GM12878 (cell line): ENCODE measurements around the gene USP12. TPM values are rescaled to one million over a fixed set of nuclear protein-coding genes. Genes with fewer than 3 reads are reported as not detected.

Experiments
- ATAC-seq: fragments of 200-7000 bp; cut with Tn5 transposase; 3 replicates; pipeline ENCODE4 v1.9.1; 2020; ENCODE audit warnings: mild to moderate bottlenecking, moderate library complexity
- BruUV-seq: library from RNA; stranded (reverse); fragments of 400-500 nt; replicated peaks from 2 replicates; lab custom pipeline; 2021; lab: Mats Ljungman, UMichigan
- CTCF ChIA-PET: fragments of 300-600 bp; sonication (Branson Sonifier 250); formaldehyde crosslinking; extraction: SDS; loops from one replicate; lab custom pipeline; 2021; ENCODE audit warnings: inconsistent platforms; lab: Yijun Ruan, JAX
- POLR2A ChIA-PET: fragments of 350-600 bp; formaldehyde crosslinking; extraction: SDS; loops from one replicate; lab custom pipeline; 2021; ENCODE audit warnings: inconsistent platforms; lab: Charles Lee
- RAD21 ChIA-PET: fragments of 300-600 bp; sonication (Branson Sonifier 250); formaldehyde crosslinking; loops from one replicate; lab custom pipeline; 2023; ENCODE audit warnings: antibody characterized with exemption; ENCODE audit not compliant: unreplicated experiment; lab: Charles Lee
- SMC1A ChIA-PET: fragments of 300-600 bp; sonication (Branson Sonifier 250); formaldehyde crosslinking; loops from one replicate; lab custom pipeline; 2023; ENCODE audit not compliant: unreplicated experiment, uncharacterized antibody; lab: Charles Lee
- DNase-seq: peaks from one replicate; pipeline ENCODE4 v3.0.0-alpha.2; 2011; ENCODE audit warnings: low read depth, low spot score
- FAIRE-seq: peaks from 3 replicates; lab custom pipeline; 2011; peaks lifted over from hg19 to GRCh38; lab: Jason Lieb, UNC
- H2AFZ ChIP-seq: 2 replicates; pipeline ENCODE4 v1.6.0; 2011; ENCODE audit warnings: low read depth, low read length, control low read depth; ENCODE audit not compliant: control insufficient read depth
- H3K27ac ChIP-seq: 2 replicates; pipeline ENCODE4 v1.5.1; 2011; ENCODE audit warnings: control low read depth; ENCODE audit not compliant: control insufficient read depth, insufficient read depth
- H3K27me3 ChIP-seq, 2 experiments: replicated peaks in 1 of 2; 2 replicates each; pipeline versions ENCODE4 v1.6.0 to v1.6.1; 2011; ENCODE audit warnings: low read length in 1 of 2; ENCODE audit not compliant: control insufficient read depth in 2 of 2, insufficient read depth in 2 of 2
- H3K36me3 ChIP-seq, 2 experiments: 2 replicates each; pipeline ENCODE4 v1.5.1; 2011; ENCODE audit warnings: low read length in 1 of 2; ENCODE audit not compliant: control insufficient read depth in 2 of 2, insufficient read depth in 2 of 2
- H3K4me1 ChIP-seq: 2 replicates; pipeline ENCODE4 v1.6.1; 2011; ENCODE audit warnings: mild to moderate bottlenecking, low read length, moderate library complexity, mixed read lengths; ENCODE audit not compliant: control insufficient read depth, insufficient read depth
- H3K4me2 ChIP-seq: 2 replicates; pipeline ENCODE4 v1.6.0; 2011; ENCODE audit warnings: control low read depth; ENCODE audit not compliant: control insufficient read depth, insufficient read depth
- H3K4me3 ChIP-seq: fragments of 200-600 bp; sonication (generic); 2 replicates; pipeline ENCODE4 v1.5.1; 2016
- H3K79me2 ChIP-seq: 2 replicates; pipeline ENCODE4 v1.6.0; 2011; ENCODE audit warnings: low read length; ENCODE audit not compliant: control insufficient read depth, insufficient read depth
- H3K9ac ChIP-seq: 2 replicates; pipeline ENCODE4 v1.8.0; 2011; ENCODE audit warnings: low read length, control low read depth, mixed read lengths; ENCODE audit not compliant: control insufficient read depth, insufficient read depth
- H3K9me3 ChIP-seq: replicated peaks from 3 replicates; pipeline ENCODE4 v1.5.1; 2011; ENCODE audit warnings: mild to moderate bottlenecking, low read length; ENCODE audit not compliant: control insufficient read depth, insufficient read depth
- H4K20me1 ChIP-seq: 2 replicates; pipeline ENCODE4 v1.6.0; 2011; ENCODE audit not compliant: control insufficient read depth, insufficient read depth
- BMI1 ChIP-seq: fragments of 450-650 bp; IDR thresholded peaks from 2 replicates; pipeline ENCODE4 v1.6.1; 2016; ENCODE audit warnings: mild to moderate bottlenecking, moderate library complexity, borderline replicate concordance
- CREB1 ChIP-seq: IDR thresholded peaks from 2 replicates; pipeline ENCODE4 v1.6.1; 2012; ENCODE audit warnings: low read depth, mild to moderate bottlenecking, inconsistent platforms
- HDAC2 ChIP-seq: fragments of 200-600 bp; sonication (generic); IDR thresholded peaks from 2 replicates; pipeline ENCODE4 v1.6.1; 2017
- HDAC6 ChIP-seq: fragments of 200-600 bp; sonication (generic); IDR thresholded peaks from one replicate; pipeline ENCODE4 v1.8.0; 2017; ENCODE audit warnings: antibody characterized with exemption; ENCODE audit not compliant: unreplicated experiment
- LARP7 ChIP-seq: fragments of 450-650 bp; IDR thresholded peaks from 2 replicates; pipeline ENCODE4 v1.6.1; 2017; ENCODE audit warnings: mild to moderate bottlenecking
- MEF2B ChIP-seq: fragments of 450-650 bp; IDR thresholded peaks from 2 replicates; pipeline ENCODE4 v1.6.1; 2018; ENCODE audit warnings: mild to moderate bottlenecking, moderate library complexity; ENCODE audit not compliant: partially characterized antibody, poor library complexity, severe bottlenecking
- NFYA ChIP-seq: IDR thresholded peaks from 2 replicates; pipeline ENCODE4 v1.6.1; 2011; ENCODE audit warnings: low read depth, mild to moderate bottlenecking, low read length, improper control_type of control experiment, borderline replicate concordance
- NR2C2 ChIP-seq: IDR thresholded peaks from 2 replicates; pipeline ENCODE4 v1.6.1; 2011; ENCODE audit warnings: borderline replicate concordance, low read depth; ENCODE audit not compliant: control insufficient read depth, insufficient read length
- PBX3 ChIP-seq: IDR thresholded peaks from 2 replicates; pipeline ENCODE4 v1.6.1; 2011; ENCODE audit warnings: mild to moderate bottlenecking, low read depth, low read length, moderate library complexity; ENCODE audit not compliant: insufficient replicate concordance
- SIN3A ChIP-seq: IDR thresholded peaks from 2 replicates; pipeline ENCODE4 v1.6.1; 2012; ENCODE audit warnings: low read depth, low read length, improper control_type of control experiment
- SMARCA5 ChIP-seq: fragments of 450-650 bp; IDR thresholded peaks from 2 replicates; pipeline ENCODE4 v1.6.1; 2017; ENCODE audit warnings: mild to moderate bottlenecking
- SMC3 ChIP-seq: IDR thresholded peaks from 2 replicates; pipeline ENCODE4 v1.6.1; 2011; ENCODE audit warnings: low read length, improper control_type of control experiment, borderline replicate concordance
- TCF12 ChIP-seq: IDR thresholded peaks from 2 replicates; pipeline ENCODE4 v1.6.1; 2011; ENCODE audit warnings: low read depth, mild to moderate bottlenecking, low read length
- TCF3 ChIP-seq: IDR thresholded peaks from 2 replicates; pipeline ENCODE4 v1.6.1; 2012; ENCODE audit warnings: low read depth, mild to moderate bottlenecking, low read length, borderline replicate concordance; ENCODE audit not compliant: insufficient read depth
- YBX1 ChIP-seq: fragments of 450-650 bp; IDR thresholded peaks from 2 replicates; pipeline ENCODE4 v1.6.1; 2016; ENCODE audit warnings: antibody characterized with exemption
- ZNF24 ChIP-seq: fragments of 450-650 bp; IDR thresholded peaks from 2 replicates; pipeline ENCODE4 v1.6.1; 2017; ENCODE audit warnings: antibody characterized with exemption, mild to moderate bottlenecking
- ZNF274 ChIP-seq: IDR thresholded peaks from one replicate; pipeline ENCODE4 v1.8.0; 2011; ENCODE audit not compliant: insufficient read length, insufficient read depth
- ZSCAN29 ChIP-seq: fragments of 450-650 bp; IDR thresholded peaks from 2 replicates; pipeline ENCODE4 v1.6.1; 2017; ENCODE audit warnings: mild to moderate bottlenecking, moderate library complexity
- ZZZ3 ChIP-seq: IDR thresholded peaks from 2 replicates; pipeline ENCODE4 v1.6.1; 2011; ENCODE audit warnings: low read depth; ENCODE audit not compliant: control insufficient read depth, insufficient read length
- WGBS: methylation state at CpG from one replicate; pipeline ENCODE4 v1.1.6; 2016; ENCODE audit warnings: low lambda C conversion rate; ENCODE audit not compliant: insufficient replicate concordance, insufficient coverage; ENCODE audit errors: missing lambda C conversion rate; 5-methylcytosine and 5-hydroxymethylcytosine counted together
- in situ Hi-C: fragments of 300-500 bp; cut with MboI; formaldehyde crosslinking; loops from 9 replicates; pipeline ENCODE4 v1.14.3; 2018; ENCODE audit warnings: mixed read lengths
- intact Hi-C: fragments of 100-400 bp; cut with micrococcal nuclease; formaldehyde crosslinking; loops from one replicate; pipeline ENCODE4 v1.14.2; 2022; ENCODE audit not compliant: unreplicated experiment
- polyA plus RNA-seq, 11 experiments: library from polyadenylated mRNA; depleted of rRNA in 4 of 11; unstranded in 6 of 11; stranded (reverse) in 5 of 11; fragments of >200 nt; fragmentation: Nextera tagmentation in 4 of 11; fragmentation: Illumina TruSeq in 1 of 11; extraction: Ambion mirVana in 4 of 11; extraction: Trizol in 1 of 11; gene quantifications; 1 replicate in 1 of 11; 2 replicates in 10 of 11; pipeline versions ENCODE4 v1.2.1 to v1.2.3, GENCODE V29; 2011 to 2016; ENCODE audit warnings: inconsistent platforms in 2 of 11, missing spikeins in 2 of 11, low read depth in 1 of 11
- total RNA-seq, 4 experiments: library from RNA; depleted of rRNA in 3 of 4; stranded (reverse); fragments of >200 nt in 3 of 4; fragmentation: Illumina TruSeq in 1 of 4; extraction: Trizol in 1 of 4; gene quantifications; 2 replicates each; pipeline versions ENCODE4 v1.2.1 to v1.2.3, GENCODE V29; 2013 to 2021
- TF ChIP-seq, protein P1 (sequence below): fragments of 450-650 bp; IDR thresholded peaks from 2 replicates; pipeline ENCODE4 v1.6.1; 2017; ENCODE audit warnings: antibody characterized with exemption, mild to moderate bottlenecking, moderate library complexity

The USP12 gene
- total and polyA plus RNA-seq, 10 of the 15 experiments (the other 5 are each of a cell fraction or from before 2014, with no cell fraction given), result 3.5 to 32.2 (median 24.6) TPM

DNA sequence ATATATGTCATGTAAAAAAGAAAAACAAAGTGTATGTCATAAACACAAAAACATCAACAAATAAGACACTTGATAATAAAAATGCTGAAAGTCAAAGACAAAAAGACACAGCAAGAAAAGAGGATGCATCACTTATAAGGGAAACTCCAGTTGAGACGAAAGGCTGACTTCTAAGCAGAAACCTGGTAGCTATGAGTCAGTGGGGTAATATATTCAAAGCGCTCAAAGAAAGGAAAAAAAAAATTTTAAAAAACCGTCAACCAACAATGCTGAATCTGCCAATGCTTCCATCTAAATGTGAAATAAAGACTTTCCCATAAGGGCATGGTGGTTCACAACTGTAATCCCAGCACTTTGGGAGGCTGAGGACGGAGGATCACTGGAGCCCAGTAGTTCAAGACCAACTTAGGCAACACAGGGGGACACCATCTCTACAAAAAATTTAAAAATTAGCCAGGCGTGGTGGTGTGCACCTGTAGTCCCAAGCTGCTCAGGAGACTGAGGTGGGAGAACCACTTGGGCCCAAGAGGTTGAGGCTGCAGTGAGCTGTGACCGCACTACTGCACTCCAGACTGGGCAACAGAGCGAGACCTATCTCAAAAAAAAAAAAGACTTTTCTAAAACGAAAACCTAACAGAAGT, 24.0 kb downstream of the USP12 start:
- no peak overlapping the region for H2AFZ ChIP-seq
- H3K79me2 ChIP-seq, result peaks cover 86% of the 10 kb centered on the region
- H3K27ac ChIP-seq, result peak overlapping the region; percentile 74
- WGBS, result under 1% methylated on average over 8 of the region's 8 CpGs
- no peak overlapping the region for H3K9ac ChIP-seq
- H3K27me3 ChIP-seq, result no peaks in the 10 kb centered on the region
- no peaks in the 10 kb centered on the region; the same call in 1 of the 3 replicates for H3K9me3 ChIP-seq
- in situ Hi-C loops (no loop called here), intact Hi-C loops (loop anchor here (2.0 kb wide), 1 partner anchor 15 kb away; no protein-coding TSS in a partner anchor)
- DNase-seq (peak; percentile 74), ATAC-seq (peak; percentile 83), FAIRE-seq (peak; percentile 31)
- CTCF ChIA-PET, result interaction anchor here (0.6 to 4.9 kb wide), 10 partner anchors 9 to 104 kb away, joined by 3 to 38 read pairs (median 4); no protein-coding TSS in a partner anchor
- POLR2A ChIA-PET, result interaction anchor here (0.6 to 5.1 kb wide), 10 partner anchors 10 to 117 kb away, joined by 3 to 42 read pairs (median 3); no protein-coding TSS in a partner anchor
- no peaks in the 10 kb centered on the region for H4K20me1 ChIP-seq
- no TSS peak for BruUV-seq
- SMC1A ChIA-PET, result interaction anchor here (0.6 to 12.4 kb wide), 12 partner anchors 10 to 151 kb away, joined by 3 to 169 read pairs (median 4); no protein-coding TSS in a partner anchor
- H3K36me3 ChIP-seq, result no peaks in the 10 kb centered on the region
- RAD21 ChIA-PET, result interaction anchor here (0.6 to 5.6 kb wide), 13 partner anchors 10 to 100 kb away, joined by 3 to 53 read pairs (median 4); no protein-coding TSS in a partner anchor
- H3K4me3 ChIP-seq, result peak overlapping the region; percentile 48
- H3K4me1 ChIP-seq, result peaks cover 49% of the 10 kb centered on the region
- H3K4me2 ChIP-seq, result peak overlapping the region; percentile 66
- TF ChIP-seq BMI1 (no peak), TCF12 (0 out of 2 replicates have a peak, but pooled peaks have one; percentile 32), SIN3A (no peak), ZNF24 (no peak), MEF2B (no peak), NR2C2 (no peak), ZNF274 (no peak), SMC3 (no peak), ZZZ3 (no peak), NFYA (no peak), PBX3 (no peak), TCF3 (no peak), SMARCA5 (peak; percentile 87), CREB1 (no peak), YBX1 (no peak), ZSCAN29 (no peak), LARP7 (no peak), HDAC2 (no peak), HDAC6 (no peak)
- TF ChIP-seq, protein P1, sequence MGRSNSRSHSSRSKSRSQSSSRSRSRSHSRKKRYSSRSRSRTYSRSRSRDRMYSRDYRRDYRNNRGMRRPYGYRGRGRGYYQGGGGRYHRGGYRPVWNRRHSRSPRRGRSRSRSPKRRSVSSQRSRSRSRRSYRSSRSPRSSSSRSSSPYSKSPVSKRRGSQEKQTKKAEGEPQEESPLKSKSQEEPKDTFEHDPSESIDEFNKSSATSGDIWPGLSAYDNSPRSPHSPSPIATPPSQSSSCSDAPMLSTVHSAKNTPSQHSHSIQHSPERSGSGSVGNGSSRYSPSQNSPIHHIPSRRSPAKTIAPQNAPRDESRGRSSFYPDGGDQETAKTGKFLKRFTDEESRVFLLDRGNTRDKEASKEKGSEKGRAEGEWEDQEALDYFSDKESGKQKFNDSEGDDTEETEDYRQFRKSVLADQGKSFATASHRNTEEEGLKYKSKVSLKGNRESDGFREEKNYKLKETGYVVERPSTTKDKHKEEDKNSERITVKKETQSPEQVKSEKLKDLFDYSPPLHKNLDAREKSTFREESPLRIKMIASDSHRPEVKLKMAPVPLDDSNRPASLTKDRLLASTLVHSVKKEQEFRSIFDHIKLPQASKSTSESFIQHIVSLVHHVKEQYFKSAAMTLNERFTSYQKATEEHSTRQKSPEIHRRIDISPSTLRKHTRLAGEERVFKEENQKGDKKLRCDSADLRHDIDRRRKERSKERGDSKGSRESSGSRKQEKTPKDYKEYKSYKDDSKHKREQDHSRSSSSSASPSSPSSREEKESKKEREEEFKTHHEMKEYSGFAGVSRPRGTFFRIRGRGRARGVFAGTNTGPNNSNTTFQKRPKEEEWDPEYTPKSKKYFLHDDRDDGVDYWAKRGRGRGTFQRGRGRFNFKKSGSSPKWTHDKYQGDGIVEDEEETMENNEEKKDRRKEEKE, result no peak
